Caco-2 (cell line): ENCODE results near the gene IGSF21. TPM values are rescaled to one million over a fixed set of nuclear protein-coding genes. Genes with fewer than 3 reads are reported as not detected.

Source experiments
- BruUV-seq: library from RNA; stranded (reverse); fragments of 400-500 nt; replicated peaks from 2 replicates; lab custom pipeline; 2021; lab: Mats Ljungman, UMichigan
- CTCF ChIA-PET: fragments of 300-600 bp; sonication (Branson Sonifier 250); formaldehyde crosslinking; loops from one replicate; lab custom pipeline; 2022; ENCODE audit warnings: antibody characterized with exemption; lab: Charles Lee
- POLR2A ChIA-PET: fragments of 300-600 bp; sonication (Branson Sonifier 250); formaldehyde crosslinking; loops from one replicate; lab custom pipeline; 2022; ENCODE audit warnings: antibody characterized with exemption; lab: Charles Lee
- DNase-seq, 2 experiments: peaks; one replicate each; pipeline versions ENCODE4 v3.0.0 to v3.0.0-alpha.2; 2020 to 2022
- H3K27me3 ChIP-seq: replicated peaks from 2 replicates; pipeline ENCODE4 v1.6.0; 2011; ENCODE audit warnings: low read length; ENCODE audit not compliant: control insufficient read depth, insufficient read depth
- H3K36me3 ChIP-seq: 2 replicates; pipeline ENCODE4 v1.5.1; 2011; ENCODE audit warnings: low read length; ENCODE audit not compliant: control insufficient read depth, insufficient read depth
- H3K4me1 ChIP-seq: fragments of 250-450 bp; sonication (Bioruptor Pico); 2 replicates; pipeline ENCODE4 v1.5.1; 2020; ENCODE audit warnings: mild to moderate bottlenecking
- H3K4me3 ChIP-seq: 2 replicates; pipeline ENCODE4 v1.5.1; 2011; ENCODE audit warnings: low read depth, mild to moderate bottlenecking, control low read depth, low read length
- H3K9me3 ChIP-seq: fragments of 250-450 bp; sonication (Bioruptor Pico); 2 replicates; pipeline ENCODE4 v1.5.1; 2020; ENCODE audit warnings: mild to moderate bottlenecking, moderate library complexity
- H3K27ac Mint-ChIP-seq: one replicate; pipeline ENCODE4 v1.8.0; 2022; ENCODE audit warnings: mixed read lengths; ENCODE audit not compliant: unreplicated experiment
- H3K27me3 Mint-ChIP-seq: one replicate; pipeline ENCODE4 v1.8.0; 2022; ENCODE audit warnings: mixed read lengths; ENCODE audit not compliant: insufficient read depth, unreplicated experiment
- H3K36me3 Mint-ChIP-seq: one replicate; pipeline ENCODE4 v1.8.0; 2022; ENCODE audit warnings: mild to moderate bottlenecking, mixed read lengths; ENCODE audit not compliant: insufficient read depth, unreplicated experiment
- H3K4me1 Mint-ChIP-seq: one replicate; pipeline ENCODE4 v1.8.0; 2022; ENCODE audit warnings: low read depth, mixed read lengths; ENCODE audit not compliant: unreplicated experiment
- H3K4me3 Mint-ChIP-seq: one replicate; pipeline ENCODE4 v1.8.0; 2022; ENCODE audit warnings: mild to moderate bottlenecking, moderate library complexity, mixed read lengths; ENCODE audit not compliant: unreplicated experiment
- H3K9me3 Mint-ChIP-seq: one replicate; pipeline ENCODE4 v1.8.0; 2022; ENCODE audit warnings: mixed read lengths; ENCODE audit not compliant: unreplicated experiment
- intact Hi-C: fragments of 100-400 bp; cut with micrococcal nuclease; formaldehyde crosslinking; loops from one replicate; pipeline ENCODE4 v1.10.0; 2022; ENCODE audit not compliant: unreplicated experiment
- total RNA-seq: library from RNA; stranded (reverse); gene quantifications from 2 replicates; pipeline ENCODE4 v1.2.3, GENCODE V29; 2022
- TF ChIP-seq, protein P1 (sequence below), 2 experiments: fragments of 200-600 bp in 1 of 2; IDR thresholded peaks; 1 replicate in 1 of 2; 2 replicates in 1 of 2; pipeline versions ENCODE4 v1.5.1 to v1.8.0; 2011 to 2022; ENCODE audit warnings: antibody characterized with exemption in 1 of 2, control low read depth in 1 of 2, inconsistent platforms in 1 of 2, low read depth in 1 of 2, low read length in 1 of 2, mild to moderate bottlenecking in 1 of 2, moderate library complexity in 1 of 2; ENCODE audit not compliant: insufficient read depth in 1 of 2, severe bottlenecking in 1 of 2, unreplicated experiment in 1 of 2

The IGSF21 gene
- total RNA-seq, 1 experiment from 2014 or later, result not detected

DNA sequence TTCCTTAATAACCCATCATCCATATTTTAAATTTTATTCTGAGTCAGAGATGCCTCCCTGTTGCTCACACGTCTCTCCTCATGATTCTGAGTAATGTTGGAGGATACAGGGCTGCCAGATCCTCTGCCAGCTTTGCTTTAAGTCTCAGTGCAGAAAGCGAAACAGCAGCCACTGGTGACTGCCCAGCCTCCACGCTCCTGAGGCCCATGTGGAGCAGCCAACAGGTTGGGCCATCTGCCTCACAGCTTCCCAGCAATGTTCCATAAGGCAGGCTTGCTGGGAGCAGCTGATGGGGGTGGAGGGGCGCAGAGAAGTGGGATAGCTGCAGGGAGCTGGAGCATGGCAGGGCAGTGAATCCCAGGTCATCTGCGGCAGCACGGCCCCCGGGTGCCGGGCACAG, 104.2 kb downstream of the IGSF21 start:
- Histone ChIP-seq H3K36me3 (no peaks in the 10 kb centered on the region), H3K27me3 (no peaks in the 10 kb centered on the region), H3K4me1 (no peaks in the 10 kb centered on the region), H3K9me3 (no peaks in the 10 kb centered on the region), H3K4me3 (no peak overlapping the region)
- TF ChIP-seq, protein P1, sequence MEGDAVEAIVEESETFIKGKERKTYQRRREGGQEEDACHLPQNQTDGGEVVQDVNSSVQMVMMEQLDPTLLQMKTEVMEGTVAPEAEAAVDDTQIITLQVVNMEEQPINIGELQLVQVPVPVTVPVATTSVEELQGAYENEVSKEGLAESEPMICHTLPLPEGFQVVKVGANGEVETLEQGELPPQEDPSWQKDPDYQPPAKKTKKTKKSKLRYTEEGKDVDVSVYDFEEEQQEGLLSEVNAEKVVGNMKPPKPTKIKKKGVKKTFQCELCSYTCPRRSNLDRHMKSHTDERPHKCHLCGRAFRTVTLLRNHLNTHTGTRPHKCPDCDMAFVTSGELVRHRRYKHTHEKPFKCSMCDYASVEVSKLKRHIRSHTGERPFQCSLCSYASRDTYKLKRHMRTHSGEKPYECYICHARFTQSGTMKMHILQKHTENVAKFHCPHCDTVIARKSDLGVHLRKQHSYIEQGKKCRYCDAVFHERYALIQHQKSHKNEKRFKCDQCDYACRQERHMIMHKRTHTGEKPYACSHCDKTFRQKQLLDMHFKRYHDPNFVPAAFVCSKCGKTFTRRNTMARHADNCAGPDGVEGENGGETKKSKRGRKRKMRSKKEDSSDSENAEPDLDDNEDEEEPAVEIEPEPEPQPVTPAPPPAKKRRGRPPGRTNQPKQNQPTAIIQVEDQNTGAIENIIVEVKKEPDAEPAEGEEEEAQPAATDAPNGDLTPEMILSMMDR (IDR thresholded peaks at IDR 0.05; ENCODE audit: insufficient read depth in 1 of 2, low read depth in 1 of 2, low read length in 1 of 2, severe bottlenecking in 1 of 2, unreplicated experiment in 1 of 2), result no peak
- CTCF ChIA-PET, result no interaction called here
- intact Hi-C loops, result no loop called here
- Mint-ChIP-seq H3K36me3 (no peaks in the 10 kb centered on the region), H3K27me3 (peaks cover 13% of the 10 kb centered on the region), H3K4me3 (no peak overlapping the region), H3K4me1 (no peaks in the 10 kb centered on the region), H3K9me3 (no peaks in the 10 kb centered on the region), H3K27ac (no peak overlapping the region)
- BruUV-seq, result no TSS peak
- POLR2A ChIA-PET, result no interaction called here
- DNase-seq, result no peak

DNA sequence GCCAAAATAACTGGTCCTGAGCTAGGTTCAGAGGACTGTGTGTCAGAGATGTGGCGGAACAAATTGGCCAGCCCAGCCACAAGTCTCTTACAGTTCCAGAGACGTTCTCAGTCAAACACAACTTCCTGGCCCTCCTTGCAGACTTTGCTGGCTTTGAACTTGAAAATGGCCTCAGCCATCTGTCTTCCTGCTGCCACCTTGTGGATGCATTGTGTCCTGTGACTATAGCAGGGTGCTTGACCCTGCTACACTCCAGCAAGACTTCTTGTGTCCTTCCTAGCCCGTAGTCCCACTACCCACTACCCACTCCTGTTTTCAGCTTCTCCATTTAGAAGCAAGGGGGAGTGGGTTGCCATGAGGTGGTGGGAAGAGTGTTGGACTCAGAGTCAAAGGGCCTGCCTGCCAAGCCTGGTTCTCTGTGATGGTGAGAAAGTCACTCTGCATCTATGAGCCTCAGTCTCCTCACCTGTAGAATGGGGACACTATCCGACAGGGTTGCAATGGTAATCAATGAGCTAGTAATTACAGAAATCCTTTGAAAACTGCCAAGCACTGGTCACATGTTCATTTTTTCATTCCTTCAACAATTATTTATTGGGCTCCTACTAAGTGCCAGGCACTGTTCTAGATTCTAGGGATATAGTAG, 109.9 kb downstream of the IGSF21 start:
- H3K4me3 Mint-ChIP-seq, result no peak overlapping the region
- no peak for DNase-seq
- H3K27ac Mint-ChIP-seq, result no peak overlapping the region
- POLR2A ChIA-PET, result no interaction called here
- Histone ChIP-seq H3K27me3 (no peaks in the 10 kb centered on the region), H3K4me3 (no peak overlapping the region), H3K9me3 (no peaks in the 10 kb centered on the region), H3K4me1 (no peaks in the 10 kb centered on the region), H3K36me3 (no peaks in the 10 kb centered on the region)
- no peaks in the 10 kb centered on the region for H3K9me3 Mint-ChIP-seq
- intact Hi-C loops, result no loop called here
- CTCF ChIA-PET, result no interaction called here
- H3K27me3 Mint-ChIP-seq, result peaks cover 34% of the 10 kb centered on the region
- TF ChIP-seq, protein P1 (IDR thresholded peaks at IDR 0.05; ENCODE audit: insufficient read depth in 1 of 2, low read depth in 1 of 2, low read length in 1 of 2, severe bottlenecking in 1 of 2, unreplicated experiment in 1 of 2), result no peak
- H3K4me1 Mint-ChIP-seq, result no peaks in the 10 kb centered on the region
- no TSS peak for BruUV-seq
- H3K36me3 Mint-ChIP-seq, result no peaks in the 10 kb centered on the region

DNA sequence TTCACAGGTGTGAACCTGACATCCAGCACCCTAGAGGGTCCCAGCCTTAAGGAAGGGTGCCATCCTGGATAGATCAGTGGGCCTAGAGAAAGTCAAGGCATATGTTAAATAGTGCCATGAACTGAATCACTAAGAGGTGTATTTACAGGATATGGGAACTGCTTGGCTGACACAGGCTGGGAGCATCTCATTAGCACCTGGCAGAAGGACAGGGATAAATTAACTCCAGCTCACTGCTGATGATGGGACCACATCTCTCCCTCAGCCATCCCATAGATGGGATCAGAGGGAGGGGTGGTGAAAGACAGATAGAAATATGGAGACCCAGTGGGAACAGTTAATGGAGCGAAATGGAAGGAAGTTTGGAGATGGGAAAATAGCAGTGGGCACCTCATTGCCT, 122.0 kb downstream of the IGSF21 start:
- Histone ChIP-seq H3K27me3 (no peaks in the 10 kb centered on the region), H3K9me3 (0 out of 2 replicates have a peak, but pooled peaks cover 5% of the 10 kb centered on the region), H3K36me3 (no peaks in the 10 kb centered on the region), H3K4me1 (no peaks in the 10 kb centered on the region), H3K4me3 (no peak overlapping the region)
- no peak overlapping the region for H3K4me3 Mint-ChIP-seq
- no peaks in the 10 kb centered on the region for H3K36me3 Mint-ChIP-seq
- no peaks in the 10 kb centered on the region for H3K4me1 Mint-ChIP-seq
- no peak overlapping the region for H3K27ac Mint-ChIP-seq
- DNase-seq, result no peak
- intact Hi-C loops, result no loop called here
- BruUV-seq, result no TSS peak
- H3K9me3 Mint-ChIP-seq, result no peaks in the 10 kb centered on the region
- ChIA-PET CTCF (no interaction called here), POLR2A (no interaction called here)
- TF ChIP-seq, protein P1 (IDR thresholded peaks at IDR 0.05; ENCODE audit: insufficient read depth in 1 of 2, low read depth in 1 of 2, low read length in 1 of 2, severe bottlenecking in 1 of 2, unreplicated experiment in 1 of 2), result no peak
- H3K27me3 Mint-ChIP-seq, result peaks cover 12% of the 10 kb centered on the region
